Erythroblast (primary cell): ENCODE measurements around the gene MKRN2.

Experiments used
- GATA1 ChIP-seq: IDR thresholded peaks from 2 replicates; pipeline ENCODE4 v1.6.1; 2011; ENCODE audit warnings: low read depth, mild to moderate bottlenecking, control low read depth, low read length, moderate library complexity
- POLR2A ChIP-seq: IDR thresholded peaks from 2 replicates; pipeline ENCODE4 v1.6.1; 2011; ENCODE audit warnings: mild to moderate bottlenecking, low read length

DNA sequence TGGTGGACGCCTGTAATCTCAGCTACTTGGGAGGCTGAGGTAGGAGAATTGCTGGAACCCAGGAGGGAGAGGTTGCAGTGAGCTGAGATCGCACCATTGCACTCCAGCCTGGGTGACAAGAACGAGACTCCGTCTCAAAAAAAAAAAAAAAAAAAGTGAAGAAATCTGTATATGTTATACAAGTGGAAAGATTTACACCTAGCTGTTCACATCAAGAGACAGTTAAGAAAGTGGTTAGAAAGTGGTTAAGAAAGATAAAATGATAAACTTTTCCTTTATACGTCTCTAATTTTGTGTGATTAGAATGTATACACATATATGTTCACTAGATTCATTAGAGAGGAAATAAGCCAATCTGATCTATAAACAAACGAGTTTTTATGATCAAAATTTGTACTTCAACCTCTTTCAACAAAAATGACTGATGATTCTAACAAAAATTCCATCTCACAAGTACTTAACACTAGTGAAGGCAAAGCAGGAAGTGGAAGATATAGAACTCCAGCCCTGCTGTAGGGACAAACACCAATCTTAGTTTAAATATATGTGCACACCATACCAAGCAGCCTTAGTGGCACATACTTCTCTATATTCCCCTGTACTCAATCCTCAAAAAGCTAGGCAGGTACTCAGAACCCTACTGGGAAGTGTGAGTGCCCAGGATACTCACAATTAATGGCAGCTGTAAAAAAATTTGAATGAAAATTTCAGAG is 55.8 kb downstream of the MKRN2 start:
- TF ChIP-seq POLR2A (no peak), GATA1 (no peak)
